Stimulated activated CD4-positive, alpha-beta T cell treated with anti-CD3 and anti-CD28 coated beads, Interleukin-1b, Interleukin-23, amount 100 ng/mL, for 1 hour (primary cell): ENCODE data around the gene ATRX.
"Not testable (repeated sequence)": the region's sequence is repeated elsewhere in the genome, so short reads cannot be mapped to it uniquely, and the experiment has no call there.

Experiments used
- DNase-seq, 2 donors: peaks; one replicate each; pipeline ENCODE4 v3.0.0-alpha.2; 2020; ENCODE audit warnings: low read depth in 2 of 2

The ATRX gene

GRCh38 chrX:77731821-77732419, 54.1 kb downstream of the ATRX start:
- DNase-seq, result no peak

- not testable (repeated sequence) for DNase-seq
Observed at GRCh38 chrX:77726095-77726494, 59.9 kb downstream of the ATRX start.

- DNase-seq, result no peak
Observed at GRCh38 chrX:77723681-77724080, 62.3 kb downstream of the ATRX start.

GRCh38 chrX:77719388-77719787, 66.6 kb downstream of the ATRX start:
- no peak for DNase-seq

- no peak for DNase-seq
Observed at GRCh38 chrX:77704881-77705280, 81.1 kb downstream of the ATRX start.

- DNase-seq, result no peak
Observed at GRCh38 chrX:77698242-77698641, 87.8 kb downstream of the ATRX start.

- DNase-seq, result no peak
Observed at GRCh38 chrX:77694491-77694890, 91.5 kb downstream of the ATRX start.

- DNase-seq, result no peak
Observed at GRCh38 chrX:77693594-77693993, 92.4 kb downstream of the ATRX start.

GRCh38 chrX:77691916-77692315, 94.1 kb downstream of the ATRX start:
- DNase-seq, result no peak

- DNase-seq, result no peak
Observed at GRCh38 chrX:77689376-77689775, 96.6 kb downstream of the ATRX start.

- not testable (repeated sequence) for DNase-seq
Observed at GRCh38 chrX:77685683-77686082, 100.3 kb downstream of the ATRX start.

- no peak for DNase-seq
Observed at GRCh38 chrX:77679144-77679543, 106.9 kb downstream of the ATRX start.

- no peak for DNase-seq
Observed at GRCh38 chrX:77675986-77676385, 110.0 kb downstream of the ATRX start.

GRCh38 chrX:77668391-77669237, 117.4 kb downstream of the ATRX start:
- DNase-seq, result no peak

GRCh38 chrX:77658886-77659285, 127.1 kb downstream of the ATRX start:
- no peak for DNase-seq

- no peak for DNase-seq
Observed at GRCh38 chrX:77652095-77652494, 133.9 kb downstream of the ATRX start.

- DNase-seq, result no peak
Observed at GRCh38 chrX:77640702-77641101, 145.3 kb downstream of the ATRX start.

- no peak for DNase-seq
Observed at GRCh38 chrX:77639820-77640219, 146.2 kb downstream of the ATRX start.

- DNase-seq, result no peak
Observed at GRCh38 chrX:77638397-77638796, 147.6 kb downstream of the ATRX start.

GRCh38 chrX:77635373-77635772, 150.6 kb downstream of the ATRX start:
- DNase-seq, result no peak

GRCh38 chrX:77628294-77629025, 157.6 kb downstream of the ATRX start:
- DNase-seq, result no peak

- DNase-seq, result no peak
Observed at GRCh38 chrX:77622672-77623071, 163.3 kb downstream of the ATRX start.

GRCh38 chrX:77622233-77622632, 163.8 kb downstream of the ATRX start:
- no peak for DNase-seq
